GM19438 (cell line): ENCODE data around the gene TRA2A.

ENCODE experiments used
- ATAC-seq: cut with Tn5 transposase; IDR thresholded peaks from one replicate; pipeline ENCODE4 v1.9.1; 2021; ENCODE audit warnings: low read depth; ENCODE audit not compliant: unreplicated experiment

The TRA2A gene

GRCh38 chr7:23471106-23471859 is 60.5 kb downstream of the TRA2A start:
- ATAC-seq = no peak

- ATAC-seq = no peak
Measured at GRCh38 chr7:23470330-23471105, 61.3 kb downstream of the TRA2A start, which contains the start of gene IGF2BP3. TSS of gene IGF2BP3 (minus strand) at chr7:23470491. CDS start at chr7:23470110, 381 bp downstream.

GRCh38 chr7:23469961-23470250 is 61.9 kb downstream of the TRA2A start:
- no peak for ATAC-seq

GRCh38 chr7:23469150-23469960 is 62.4 kb downstream of the TRA2A start:
- no peak for ATAC-seq

GRCh38 chr7:23468526-23469149 is 63.1 kb downstream of the TRA2A start:
- no peak for ATAC-seq

GRCh38 chr7:23467806-23468525 is 63.8 kb downstream of the TRA2A start:
- no peak for ATAC-seq

GRCh38 chr7:23467291-23467805 is 64.4 kb downstream of the TRA2A start:
- no peak for ATAC-seq

GRCh38 chr7:23462846-23463245 is 68.9 kb downstream of the TRA2A start:
- no peak for ATAC-seq

- no peak for ATAC-seq
Measured at GRCh38 chr7:23458044-23458443, 73.7 kb downstream of the TRA2A start.

GRCh38 chr7:23456093-23456492 is 75.7 kb downstream of the TRA2A start:
- ATAC-seq = no peak

GRCh38 chr7:23454881-23455526 is 76.8 kb downstream of the TRA2A start:
- no peak for ATAC-seq
